MCF 10A (cell line): Measurements from ENCODE around the gene CELA3B. TPM values are rescaled to one million over a fixed set of nuclear protein-coding genes. Genes with fewer than 3 reads are reported as not detected.
A peak's percentile ranks its signal among the peaks of the same experiment; 100 is the strongest.
"Not testable (repeated sequence)": the region's sequence is repeated elsewhere in the genome, so short reads cannot be mapped to it uniquely, and the experiment has no call there.

Source experiments
- BruUV-seq: library from RNA; stranded (reverse); fragments of 400-500 nt; replicated peaks from 2 replicates; lab custom pipeline; 2021; lab: Mats Ljungman, UMichigan
- CTCF ChIA-PET: fragments of 300-600 bp; sonication (Branson Sonifier 250); formaldehyde crosslinking; extraction: SDS; loops from one replicate; lab custom pipeline; 2021; ENCODE audit warnings: antibody characterized with exemption, inconsistent platforms; lab: Yijun Ruan, JAX
- POLR2A ChIA-PET: fragments of 300-600, 350-650 bp; sonication (Branson Sonifier 250); formaldehyde crosslinking; extraction: SDS; loops from one replicate; lab custom pipeline; 2020; ENCODE audit warnings: antibody characterized with exemption, inconsistent platforms; lab: Yijun Ruan, JAX
- DNase-seq: peaks from one replicate; pipeline ENCODE4 v3.0.0-alpha.2; 2018; ENCODE audit not compliant: unreplicated experiment
- H3K27ac Mint-ChIP-seq: one replicate; pipeline ENCODE4 v1.8.0; 2022; ENCODE audit warnings: mild to moderate bottlenecking, low read depth, mixed read lengths; ENCODE audit not compliant: unreplicated experiment
- H3K27me3 Mint-ChIP-seq: one replicate; pipeline ENCODE4 v1.8.0; 2022; ENCODE audit warnings: mixed read lengths; ENCODE audit not compliant: insufficient read depth, unreplicated experiment
- H3K36me3 Mint-ChIP-seq: one replicate; pipeline ENCODE4 v1.8.0; 2022; ENCODE audit warnings: mild to moderate bottlenecking, moderate library complexity, mixed read lengths; ENCODE audit not compliant: insufficient read depth, unreplicated experiment
- H3K4me1 Mint-ChIP-seq: one replicate; pipeline ENCODE4 v1.8.0; 2022; ENCODE audit warnings: mixed read lengths; ENCODE audit not compliant: insufficient read depth, unreplicated experiment
- H3K4me3 Mint-ChIP-seq: one replicate; pipeline ENCODE4 v1.8.0; 2022; ENCODE audit warnings: mild to moderate bottlenecking, moderate library complexity, mixed read lengths; ENCODE audit not compliant: unreplicated experiment
- H3K9me3 Mint-ChIP-seq: one replicate; pipeline ENCODE4 v1.8.0; 2022; ENCODE audit warnings: mixed read lengths; ENCODE audit not compliant: unreplicated experiment
- intact Hi-C: fragments of 100-400 bp; cut with micrococcal nuclease; formaldehyde crosslinking; loops from 2 replicates; pipeline ENCODE4 v1.14.1; 2022
- total RNA-seq: library from RNA; stranded (reverse); gene quantifications from 2 replicates; pipeline ENCODE4 v1.2.3, GENCODE V29; 2022
- TF ChIP-seq, protein P1 (sequence below): fragments of 200-600 bp; IDR thresholded peaks from one replicate; pipeline ENCODE4 v1.8.0; 2022; ENCODE audit warnings: antibody characterized with exemption, mild to moderate bottlenecking; ENCODE audit not compliant: unreplicated experiment

Gene CELA3B
- total RNA-seq, 1 experiment from 2014 or later, result not detected

GRCh38 chr1:21963477-21964217 lies 13.2 kb upstream of the CELA3B start:
- Mint-ChIP-seq H3K36me3 (no peaks in the 10 kb centered on the region), H3K27ac (peak overlapping the region; percentile 4), H3K9me3 (no peaks in the 10 kb centered on the region), H3K27me3 (no peaks in the 10 kb centered on the region), H3K4me1 (peaks cover 7% of the 10 kb centered on the region), H3K4me3 (no peak overlapping the region)
- peak; percentile 88 for DNase-seq
- TF ChIP-seq, protein P1, sequence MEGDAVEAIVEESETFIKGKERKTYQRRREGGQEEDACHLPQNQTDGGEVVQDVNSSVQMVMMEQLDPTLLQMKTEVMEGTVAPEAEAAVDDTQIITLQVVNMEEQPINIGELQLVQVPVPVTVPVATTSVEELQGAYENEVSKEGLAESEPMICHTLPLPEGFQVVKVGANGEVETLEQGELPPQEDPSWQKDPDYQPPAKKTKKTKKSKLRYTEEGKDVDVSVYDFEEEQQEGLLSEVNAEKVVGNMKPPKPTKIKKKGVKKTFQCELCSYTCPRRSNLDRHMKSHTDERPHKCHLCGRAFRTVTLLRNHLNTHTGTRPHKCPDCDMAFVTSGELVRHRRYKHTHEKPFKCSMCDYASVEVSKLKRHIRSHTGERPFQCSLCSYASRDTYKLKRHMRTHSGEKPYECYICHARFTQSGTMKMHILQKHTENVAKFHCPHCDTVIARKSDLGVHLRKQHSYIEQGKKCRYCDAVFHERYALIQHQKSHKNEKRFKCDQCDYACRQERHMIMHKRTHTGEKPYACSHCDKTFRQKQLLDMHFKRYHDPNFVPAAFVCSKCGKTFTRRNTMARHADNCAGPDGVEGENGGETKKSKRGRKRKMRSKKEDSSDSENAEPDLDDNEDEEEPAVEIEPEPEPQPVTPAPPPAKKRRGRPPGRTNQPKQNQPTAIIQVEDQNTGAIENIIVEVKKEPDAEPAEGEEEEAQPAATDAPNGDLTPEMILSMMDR, result peak; percentile 91
- intact Hi-C loops, result loop anchor here (1.0 to 2.0 kb wide), 3 partner anchors 181 to 453 kb away; partner anchors contain the start of gene USP48
- ChIA-PET CTCF (interaction anchor here (0.6 to 2.0 kb wide), 17 partner anchors 8 to 261 kb away, joined by 3 to 8 read pairs (median 3); no protein-coding TSS in a partner anchor), POLR2A (interaction anchor here (0.7 to 0.9 kb wide), 2 partner anchors 24 to 182 kb away, joined by 3 to 5 read pairs; no protein-coding TSS in a partner anchor)
- no TSS peak for BruUV-seq

- TF ChIP-seq, protein P1, result no peak
- no peaks in the 10 kb centered on the region for H3K9me3 Mint-ChIP-seq
- no peak overlapping the region for H3K4me3 Mint-ChIP-seq
- DNase-seq, result peak; percentile 45
- BruUV-seq, result no TSS peak
- peaks cover 7% of the 10 kb centered on the region for H3K4me1 Mint-ChIP-seq
- H3K27me3 Mint-ChIP-seq, result no peaks in the 10 kb centered on the region
- POLR2A ChIA-PET, result interaction anchor here (0.6 to 1.0 kb wide), 3 partner anchors 30 to 296 kb away, joined by 3 read pairs; no protein-coding TSS in a partner anchor
- intact Hi-C loops, result no loop called here
- no peaks in the 10 kb centered on the region for H3K36me3 Mint-ChIP-seq
- CTCF ChIA-PET, result interaction anchor here (0.7 to 1.2 kb wide), 3 partner anchors 10 to 1451 kb away, joined by 3 to 4 read pairs (median 3); no protein-coding TSS in a partner anchor
- no peak overlapping the region for H3K27ac Mint-ChIP-seq
These were observed 10.4 kb upstream of the CELA3B start for GRCh38 chr1:21966247-21967000.

DNA sequence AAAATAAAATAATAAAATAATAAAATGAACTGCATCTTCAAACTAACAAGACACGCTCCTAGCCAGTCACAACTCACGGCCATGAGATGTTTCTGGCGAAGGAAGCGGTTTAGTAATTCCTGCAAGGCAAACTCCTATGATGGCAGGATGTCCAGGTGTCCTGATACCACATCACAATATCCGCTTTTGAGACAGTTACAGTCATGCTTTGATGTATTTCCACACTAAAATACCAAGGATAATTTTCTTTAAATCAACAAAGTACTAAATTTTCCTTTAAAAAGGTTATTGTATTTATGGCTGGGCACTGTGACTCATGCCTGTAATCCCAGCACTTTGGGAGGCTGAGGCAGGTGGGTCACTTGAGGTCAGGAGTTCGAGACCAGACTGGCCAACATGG lies 9.6 kb upstream of the CELA3B start:
- CTCF ChIA-PET, result interaction anchor here (0.7 to 1.2 kb wide), 2 partner anchors 10 to 1450 kb away, joined by 3 to 4 read pairs; no protein-coding TSS in a partner anchor

GRCh38 chr1:21969066-21969465 lies 7.8 kb upstream of the CELA3B start:
- H3K27ac Mint-ChIP-seq, H3K4me1 Mint-ChIP-seq: not testable (repeated sequence)

More for the DNA sequence above, 9.6 kb upstream of the CELA3B start:
- H3K27me3 Mint-ChIP-seq, H3K27ac Mint-ChIP-seq, DNase-seq, intact Hi-C loops, H3K36me3 Mint-ChIP-seq, BruUV-seq, H3K4me3 Mint-ChIP-seq, H3K9me3 Mint-ChIP-seq, H3K4me1 Mint-ChIP-seq: not testable (repeated sequence)
- POLR2A ChIA-PET, result interaction anchor here (0.8 to 1.0 kb wide), 2 partner anchors 31 to 296 kb away, joined by 3 read pairs; no protein-coding TSS in a partner anchor

GRCh38 chr1:21970523-21970922 lies 6.3 kb upstream of the CELA3B start:
- H3K27me3 Mint-ChIP-seq, H3K4me1 Mint-ChIP-seq, CTCF ChIA-PET, intact Hi-C loops, H3K4me3 Mint-ChIP-seq, H3K36me3 Mint-ChIP-seq, H3K9me3 Mint-ChIP-seq, DNase-seq, POLR2A ChIA-PET, BruUV-seq, H3K27ac Mint-ChIP-seq: not testable (repeated sequence)

More at GRCh38 chr1:21969066-21969465, 7.8 kb upstream of the CELA3B start:
- H3K27me3 Mint-ChIP-seq, intact Hi-C loops, H3K4me3 Mint-ChIP-seq, H3K36me3 Mint-ChIP-seq, DNase-seq, POLR2A ChIA-PET, BruUV-seq, H3K9me3 Mint-ChIP-seq: not testable (repeated sequence)
- CTCF ChIA-PET, result interaction anchor here (0.7 kb wide), 1 partner anchor 129 kb away, joined by 5 read pairs; no protein-coding TSS in a partner anchor

DNA sequence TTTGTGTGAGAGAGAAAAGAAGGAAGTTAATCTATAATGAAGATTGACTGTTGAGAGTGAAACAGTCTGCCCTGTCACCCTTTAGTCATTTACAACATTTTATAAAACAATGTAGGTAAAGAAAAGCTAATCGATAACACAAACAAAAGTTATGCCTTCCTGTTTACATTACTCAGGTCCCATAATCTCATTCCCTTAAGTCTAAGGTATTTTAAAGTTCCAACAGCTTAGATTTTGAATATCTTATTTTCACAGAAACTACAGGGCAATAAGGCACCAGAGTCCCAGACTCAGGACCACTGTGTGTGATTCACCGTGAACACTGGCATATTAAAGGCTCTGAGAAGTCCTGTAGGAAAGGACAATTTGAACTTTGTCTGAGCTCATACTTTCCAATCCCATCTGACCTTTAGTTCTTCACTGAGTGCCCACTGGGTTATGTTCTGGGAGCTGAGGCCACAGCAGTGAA lies 3.8 kb upstream of the CELA3B start:
- H3K27ac Mint-ChIP-seq, BruUV-seq, H3K4me3 Mint-ChIP-seq, intact Hi-C loops, H3K9me3 Mint-ChIP-seq, H3K27me3 Mint-ChIP-seq, H3K36me3 Mint-ChIP-seq, DNase-seq, H3K4me1 Mint-ChIP-seq: not testable (repeated sequence)
- ChIA-PET CTCF (interaction anchor here (0.6 kb wide), 1 partner anchor 171 kb away, joined by 3 read pairs; no protein-coding TSS in a partner anchor), POLR2A (interaction anchor here (0.6 kb wide), 2 partner anchors 15 to 245 kb away, joined by 4 read pairs; no protein-coding TSS in a partner anchor)

DNA sequence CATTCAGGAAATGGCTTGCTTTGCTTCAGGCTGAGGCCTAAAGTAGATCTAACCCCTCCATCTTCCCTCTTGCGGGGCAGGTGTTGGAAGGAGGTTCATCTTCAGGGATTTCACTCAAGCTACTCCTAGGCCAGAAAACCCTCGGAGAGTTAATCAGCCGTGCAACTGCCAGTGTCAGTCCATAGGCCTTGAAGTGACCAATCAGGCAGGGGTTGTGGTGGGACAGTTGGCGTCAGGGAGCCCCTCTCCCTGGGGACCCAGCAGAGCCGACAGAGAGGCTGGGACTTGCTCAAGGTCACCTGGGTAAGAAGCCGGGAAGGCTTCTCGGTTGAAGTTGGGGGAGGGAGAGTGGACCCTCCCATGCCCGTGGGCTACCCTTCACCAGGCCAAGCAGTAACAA lies 2.9 kb upstream of the CELA3B start:
- H3K27ac Mint-ChIP-seq, intact Hi-C loops, H3K36me3 Mint-ChIP-seq, DNase-seq, H3K4me1 Mint-ChIP-seq, H3K4me3 Mint-ChIP-seq, H3K27me3 Mint-ChIP-seq, CTCF ChIA-PET, BruUV-seq, H3K9me3 Mint-ChIP-seq: not testable (repeated sequence)
- POLR2A ChIA-PET, result interaction anchor here (1.3 to 1.4 kb wide), 2 partner anchors 17 to 79 kb away, joined by 3 read pairs; no protein-coding TSS in a partner anchor
